HG03565 (cell line): Measurements from ENCODE around the gene OR10H1.
"Not testable (repeated sequence)": the region's sequence is repeated elsewhere in the genome, so short reads cannot be mapped to it uniquely, and the experiment has no call there.

Experiments used
- ATAC-seq: cut with Tn5 transposase; IDR thresholded peaks from one replicate; pipeline ENCODE4 v1.9.1; 2021; ENCODE audit warnings: mild to moderate bottlenecking, moderate library complexity; ENCODE audit not compliant: unreplicated experiment

The OR10H1 gene

DNA sequence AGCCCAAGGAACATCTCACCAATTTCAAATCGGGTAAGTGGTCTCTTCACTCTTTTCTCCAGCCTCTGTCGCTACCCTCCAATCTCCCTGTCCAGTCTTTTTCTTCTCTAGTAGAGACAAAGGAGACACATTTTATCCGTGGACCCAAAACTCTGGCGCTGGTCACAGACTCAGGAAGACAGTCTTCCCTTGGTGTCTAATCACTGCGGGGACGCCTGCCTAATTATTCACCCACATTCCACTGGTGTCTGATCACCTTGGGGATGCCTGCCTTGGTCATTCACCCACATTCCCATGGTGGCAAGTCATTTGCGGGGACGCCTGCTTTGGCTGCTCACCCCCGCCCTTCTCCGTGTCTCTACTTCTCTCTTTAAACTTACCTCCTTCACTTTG, 13.8 kb upstream of the OR10H1 start:
- no peak for ATAC-seq

DNA sequence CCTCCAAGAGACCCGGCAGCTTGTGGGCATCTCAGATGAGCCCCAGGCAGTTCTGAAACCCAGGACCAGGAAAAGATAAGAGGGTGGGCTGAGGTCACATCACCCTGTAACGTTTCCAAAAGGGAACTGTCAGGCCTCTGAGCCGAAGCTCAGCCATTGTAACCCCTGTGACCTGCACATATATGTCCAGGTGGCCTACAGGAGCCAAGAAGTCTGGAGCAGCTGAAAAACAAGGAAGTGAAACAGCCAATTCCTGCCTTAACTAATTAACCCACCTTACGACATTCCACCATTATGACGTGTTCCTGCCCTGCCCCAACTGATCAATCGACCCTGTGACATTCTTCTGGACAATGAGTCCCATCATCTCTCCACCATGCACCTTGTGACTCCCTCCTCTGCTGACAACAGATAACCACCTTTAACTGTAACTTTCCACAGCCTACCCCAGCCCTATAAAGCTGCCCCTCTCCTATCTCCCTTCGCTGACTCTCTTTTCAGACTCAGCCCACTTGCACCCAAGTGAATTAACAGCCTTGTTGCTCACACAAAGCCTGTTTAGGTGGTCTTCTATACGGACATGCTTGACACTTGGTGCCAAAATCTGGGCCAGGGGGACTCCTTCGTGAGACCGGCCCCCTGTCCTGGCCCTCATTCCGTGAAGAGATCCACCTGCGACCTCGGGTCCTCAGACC, 13.3 kb upstream of the OR10H1 start:
- ATAC-seq, result not testable (repeated sequence)

DNA sequence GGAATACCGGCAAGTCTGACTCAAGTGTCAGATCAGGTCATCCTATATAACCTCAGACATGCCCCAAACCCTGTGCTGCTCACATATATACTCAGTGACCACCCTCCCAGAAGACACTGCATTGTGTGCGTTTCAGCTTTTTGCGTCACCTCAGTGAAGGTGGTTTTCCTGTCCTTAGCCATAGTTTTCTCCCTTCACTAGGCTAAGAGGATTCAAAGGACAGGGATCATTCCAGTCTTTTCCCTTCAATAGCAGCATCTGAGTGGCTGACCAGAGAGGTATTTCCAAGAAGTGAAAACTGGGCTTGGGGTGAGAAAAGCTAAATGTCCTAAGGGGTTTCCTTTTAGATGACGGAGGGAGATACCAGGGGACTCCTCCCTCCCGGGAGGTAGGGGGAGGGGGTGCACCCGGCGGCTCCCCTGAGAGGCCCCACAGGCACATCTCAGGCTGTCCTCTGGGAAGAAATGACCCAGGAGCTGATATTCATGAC, 12.7 kb upstream of the OR10H1 start:
- no peak for ATAC-seq

DNA sequence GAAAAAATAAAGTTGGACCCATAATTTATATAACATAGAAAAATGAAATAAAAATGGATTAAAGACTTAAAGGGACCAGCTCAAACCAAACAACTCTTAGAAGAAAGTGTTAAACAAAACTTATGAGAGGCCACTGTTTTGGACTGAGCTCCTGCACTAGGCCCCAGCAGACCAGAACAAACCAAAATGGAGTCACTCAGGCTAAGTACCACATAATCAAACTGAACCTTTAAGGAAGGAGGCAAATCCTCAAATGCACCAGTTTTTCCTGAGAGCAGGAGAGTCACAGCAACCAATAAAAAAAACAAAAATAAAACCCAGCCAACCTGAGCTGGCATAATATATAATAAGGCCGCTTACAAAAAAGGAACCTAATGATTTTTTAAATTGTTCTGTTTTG, 10.3 kb upstream of the OR10H1 start:
- no peak for ATAC-seq

DNA sequence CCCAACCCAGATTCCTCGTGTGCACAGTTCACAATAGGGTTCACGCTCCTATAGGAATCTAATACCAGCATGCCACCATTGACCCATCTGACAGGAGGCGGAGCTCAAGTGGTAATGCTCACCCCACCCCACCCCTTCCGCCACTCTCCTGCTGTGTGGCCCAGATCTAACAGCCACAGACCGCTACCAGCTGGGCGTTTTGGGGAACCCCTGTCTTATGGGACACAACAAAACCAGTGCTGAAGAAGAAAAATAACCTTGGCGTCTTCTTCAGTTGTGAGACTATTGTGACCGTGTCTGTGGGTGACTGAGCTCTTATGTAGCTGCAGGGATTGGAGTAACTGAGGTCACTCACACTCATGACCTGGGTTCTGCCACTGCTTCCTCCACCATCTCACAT, 5.2 kb upstream of the OR10H1 start:
- no peak for ATAC-seq

DNA sequence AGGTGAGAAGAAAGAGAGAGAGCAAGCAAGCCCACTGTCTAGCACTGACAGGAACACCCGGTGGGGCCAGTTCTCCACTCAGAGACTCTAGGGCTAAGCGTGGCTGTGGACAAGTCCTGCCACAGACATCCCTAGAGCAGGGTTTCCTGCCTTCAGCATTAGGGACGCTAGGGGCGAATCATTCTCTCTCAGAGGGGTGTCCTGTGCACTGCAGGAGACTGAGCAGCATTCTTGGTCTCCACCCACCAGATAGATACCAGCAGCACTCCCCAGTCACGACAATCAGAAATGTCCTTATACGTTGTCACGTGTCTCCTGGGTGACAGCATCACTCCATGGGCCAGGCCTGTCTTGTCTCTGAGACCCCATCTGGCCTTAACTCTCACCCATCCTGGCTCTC, 1.5 kb downstream of the OR10H1 start:
- no peak for ATAC-seq

DNA sequence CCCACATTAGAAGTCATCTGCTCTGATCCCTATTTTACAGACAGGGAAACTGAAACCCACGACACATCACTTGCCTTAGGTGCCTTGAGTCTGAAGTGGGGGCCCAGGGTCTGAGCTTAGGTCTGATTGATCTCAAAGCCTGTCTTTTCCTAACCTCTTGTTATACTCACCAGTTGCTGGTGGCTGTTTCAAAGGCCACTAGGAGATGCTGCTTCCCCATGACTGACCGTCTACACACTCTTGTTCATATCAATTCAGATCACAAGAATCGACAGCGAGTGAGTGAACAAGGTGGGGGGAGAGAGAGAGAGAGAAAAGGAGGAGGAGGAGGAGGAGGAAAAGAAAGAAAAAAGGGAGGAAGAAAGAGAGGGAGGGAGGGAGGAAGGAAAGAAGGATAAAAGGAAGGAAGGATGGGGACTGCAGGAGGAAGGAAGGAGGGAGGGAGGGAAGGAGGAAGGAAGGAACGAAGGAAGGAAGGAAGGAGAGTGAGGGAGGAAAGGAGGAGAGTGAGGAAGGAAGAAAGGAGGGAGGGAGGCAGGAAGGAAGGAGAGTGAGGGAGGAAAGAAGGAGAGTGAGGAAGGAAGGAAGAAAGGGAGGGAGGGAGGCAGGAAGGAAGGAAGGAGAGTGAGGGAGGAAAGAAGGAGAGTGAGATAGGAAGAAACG, 3.3 kb downstream of the OR10H1 start:
- ATAC-seq, result no peak

DNA sequence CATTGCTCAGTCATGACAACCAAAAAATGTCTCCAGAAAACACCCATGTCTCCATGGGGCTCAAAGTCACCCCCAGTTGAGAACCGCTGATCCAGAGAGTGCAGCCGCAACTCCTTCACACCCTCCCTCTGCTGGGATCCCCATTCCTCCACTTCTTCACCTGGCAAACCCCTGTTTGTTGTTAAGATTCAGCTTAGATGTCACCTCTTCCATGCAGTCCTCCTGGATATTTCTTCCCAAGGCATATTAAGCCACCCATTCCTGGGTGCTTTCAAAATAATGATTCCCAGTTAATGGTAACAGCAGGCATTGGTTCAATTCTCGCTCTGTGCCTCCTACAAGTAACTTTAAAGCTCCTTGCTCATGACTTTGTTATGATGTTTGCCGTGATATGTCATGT, 4.0 kb downstream of the OR10H1 start:
- ATAC-seq, result no peak

DNA sequence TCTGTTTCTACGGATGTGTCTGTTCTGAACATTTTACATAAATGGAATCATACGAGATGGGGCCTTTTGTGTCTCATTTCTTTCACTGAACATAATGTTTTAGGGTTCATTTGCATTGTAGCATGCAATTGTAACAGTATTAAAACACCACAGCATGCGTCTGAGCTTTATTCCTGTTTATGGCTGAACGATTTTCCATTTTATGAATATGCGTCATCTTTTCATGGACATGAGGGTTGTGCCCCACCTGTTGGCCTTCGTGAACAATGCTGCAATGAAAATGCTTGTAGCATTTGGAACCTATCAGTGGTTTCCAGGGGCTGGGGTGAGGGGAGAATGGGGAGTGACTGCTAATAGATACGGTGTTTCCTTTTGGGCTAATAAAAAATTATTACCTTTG, 5.1 kb downstream of the OR10H1 start:
- ATAC-seq, result no peak

DNA sequence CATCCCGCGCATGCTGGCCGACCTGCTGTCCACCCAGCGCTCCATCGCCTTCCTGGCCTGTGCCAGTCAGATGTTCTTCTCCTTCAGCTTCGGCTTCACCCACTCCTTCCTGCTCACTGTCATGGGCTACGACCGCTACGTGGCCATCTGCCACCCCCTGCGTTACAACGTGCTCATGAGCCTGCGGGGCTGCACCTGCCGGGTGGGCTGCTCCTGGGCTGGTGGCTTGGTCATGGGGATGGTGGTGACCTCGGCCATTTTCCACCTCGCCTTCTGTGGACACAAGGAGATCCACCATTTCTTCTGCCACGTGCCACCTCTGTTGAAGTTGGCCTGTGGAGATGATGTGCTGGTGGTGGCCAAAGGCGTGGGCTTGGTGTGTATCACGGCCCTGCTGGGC, 21.2 kb downstream of the OR10H1 start:
- not testable (repeated sequence) for ATAC-seq

DNA sequence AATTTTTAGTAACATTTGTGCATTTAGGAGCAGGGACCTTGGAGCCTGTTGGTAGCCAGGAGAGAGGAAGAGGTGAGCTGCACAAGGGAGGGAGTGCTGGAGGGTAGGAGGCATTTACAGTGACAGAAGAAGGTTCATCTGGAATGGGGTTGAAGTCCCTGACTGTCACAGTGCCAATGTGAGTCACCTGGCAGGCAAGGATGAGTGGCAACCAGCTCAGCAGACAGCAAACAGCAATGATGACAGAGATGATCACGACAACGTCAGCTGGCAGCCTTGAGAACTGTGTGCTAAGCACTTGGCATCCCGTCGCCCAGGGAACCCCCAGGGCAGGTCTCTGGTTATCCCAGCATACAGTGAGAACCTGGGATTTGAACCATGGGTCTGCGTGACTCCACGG, 25.4 kb downstream of the OR10H1 start:
- ATAC-seq, result no peak

DNA sequence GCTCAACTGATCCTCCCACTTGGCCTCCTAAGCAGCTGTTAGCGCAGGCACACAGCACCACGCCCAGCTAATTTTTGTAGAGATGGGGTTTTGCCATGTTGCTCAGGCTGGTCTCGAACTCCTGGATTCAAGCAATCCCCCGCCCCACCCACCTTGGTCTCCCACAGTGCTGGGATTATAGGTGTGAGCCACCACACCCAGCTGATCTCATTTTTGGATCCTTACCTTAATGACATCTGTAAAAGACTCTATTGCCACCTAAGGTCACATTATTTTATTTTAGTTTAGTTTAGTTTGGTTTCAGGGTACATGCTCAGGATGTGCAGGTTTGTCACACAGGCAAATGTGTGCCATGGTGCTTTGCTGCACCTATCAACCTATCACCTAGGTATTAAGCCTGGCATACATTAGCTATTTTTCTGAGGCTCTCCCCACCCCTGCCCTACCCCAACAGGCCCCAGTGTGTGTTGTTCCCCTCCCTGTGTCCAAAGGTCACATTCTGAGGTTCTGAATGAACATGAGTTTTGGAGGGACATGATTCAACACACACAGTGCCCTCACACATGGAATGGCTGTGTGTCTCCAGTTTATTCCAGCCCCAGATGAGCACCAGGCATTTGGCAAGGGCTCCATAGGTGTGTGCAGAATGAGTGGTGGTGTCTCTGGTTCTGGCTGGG, 26.7 kb downstream of the OR10H1 start:
- no peak for ATAC-seq

DNA sequence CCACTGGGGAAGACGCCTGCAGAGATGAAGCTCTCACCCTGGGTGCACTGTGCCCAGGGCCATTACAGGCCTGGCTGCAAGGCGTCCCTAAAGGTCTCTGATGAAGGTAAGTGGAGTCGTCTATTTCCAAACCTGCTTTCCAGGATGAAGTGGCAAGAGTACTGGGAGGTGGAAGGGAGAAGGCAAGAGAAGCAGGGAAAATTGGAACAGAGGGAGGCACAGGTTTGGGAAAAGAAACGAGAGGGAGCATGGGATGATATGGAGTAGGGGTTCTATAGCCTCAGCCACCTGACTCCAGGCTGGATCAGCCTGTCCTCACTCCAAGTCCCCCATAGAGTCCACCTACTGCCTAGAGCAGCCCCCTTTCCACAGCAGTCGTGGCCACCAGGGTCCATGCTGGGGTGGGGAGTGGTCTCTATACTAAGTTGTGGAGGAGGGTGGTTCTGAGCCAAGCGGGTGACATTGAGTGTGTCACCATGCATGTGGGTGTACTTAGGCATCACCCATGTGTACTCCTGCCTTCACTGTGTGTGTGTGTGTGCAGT, 27.8 kb downstream of the OR10H1 start, which contains the start of gene OR10H5:
OR10H5 (plus strand) TSS at position 51 of the 545 bp plus-strand sequence. CDS start 6,388 bp downstream, outside the sequence.
- no peak for ATAC-seq

DNA sequence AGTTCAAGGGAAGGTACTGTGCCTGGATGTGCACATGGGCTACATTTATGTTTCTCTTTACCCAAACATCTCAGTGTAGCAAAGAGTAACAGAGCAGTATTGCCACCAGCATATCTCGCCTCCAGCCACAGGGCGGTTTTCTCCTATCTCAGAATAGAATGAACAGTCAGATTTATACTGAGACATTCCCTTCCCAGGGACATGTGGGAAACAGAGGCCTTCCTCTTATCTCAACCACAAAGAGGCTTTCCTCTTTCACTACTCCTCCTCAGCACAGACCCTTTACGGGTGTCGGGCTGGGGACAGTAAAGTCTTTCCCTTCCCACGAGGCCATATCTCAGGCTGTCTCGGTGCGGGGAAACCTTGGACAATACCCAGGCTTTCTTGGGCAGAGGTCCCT, 32.6 kb downstream of the OR10H1 start:
- ATAC-seq, result not testable (repeated sequence)

DNA sequence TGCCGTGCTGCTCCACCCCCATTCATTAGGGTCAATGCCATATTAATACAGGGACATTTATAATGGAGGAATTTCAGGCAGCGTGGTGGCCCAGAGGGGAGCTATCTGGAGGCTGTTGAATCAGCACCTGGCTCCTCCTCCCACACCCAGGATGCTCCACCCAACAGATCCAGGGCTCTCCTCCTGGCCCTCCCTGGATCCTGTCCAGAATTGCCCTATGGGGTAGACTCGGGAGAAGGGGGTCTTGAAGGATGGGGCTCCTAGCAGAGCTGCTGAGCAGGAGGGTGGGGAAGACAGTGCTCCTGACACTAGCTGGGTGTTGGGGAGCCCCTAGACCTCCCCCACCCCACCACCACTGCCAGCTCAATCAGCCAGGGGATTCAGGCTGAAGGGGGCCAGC, 33.3 kb downstream of the OR10H1 start:
- no peak for ATAC-seq

DNA sequence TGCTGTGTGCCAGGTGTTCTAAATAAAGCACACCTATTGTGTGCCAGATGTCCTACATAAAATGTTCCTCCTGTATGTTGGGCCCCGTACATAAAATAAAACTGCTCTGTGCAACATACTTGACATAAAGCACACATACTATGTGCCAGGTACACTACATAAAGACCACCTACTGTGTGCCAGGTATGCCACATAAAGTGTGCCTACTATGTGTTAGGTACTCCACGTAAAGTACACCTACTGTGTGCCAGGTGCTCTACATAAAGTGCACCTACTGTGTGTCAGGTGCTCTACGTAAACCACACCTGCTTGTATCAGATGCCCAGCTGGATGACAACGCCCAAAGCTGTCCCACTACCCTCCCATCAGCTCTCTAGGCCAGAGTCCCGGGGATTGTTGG, 33.8 kb downstream of the OR10H1 start:
- no peak for ATAC-seq

DNA sequence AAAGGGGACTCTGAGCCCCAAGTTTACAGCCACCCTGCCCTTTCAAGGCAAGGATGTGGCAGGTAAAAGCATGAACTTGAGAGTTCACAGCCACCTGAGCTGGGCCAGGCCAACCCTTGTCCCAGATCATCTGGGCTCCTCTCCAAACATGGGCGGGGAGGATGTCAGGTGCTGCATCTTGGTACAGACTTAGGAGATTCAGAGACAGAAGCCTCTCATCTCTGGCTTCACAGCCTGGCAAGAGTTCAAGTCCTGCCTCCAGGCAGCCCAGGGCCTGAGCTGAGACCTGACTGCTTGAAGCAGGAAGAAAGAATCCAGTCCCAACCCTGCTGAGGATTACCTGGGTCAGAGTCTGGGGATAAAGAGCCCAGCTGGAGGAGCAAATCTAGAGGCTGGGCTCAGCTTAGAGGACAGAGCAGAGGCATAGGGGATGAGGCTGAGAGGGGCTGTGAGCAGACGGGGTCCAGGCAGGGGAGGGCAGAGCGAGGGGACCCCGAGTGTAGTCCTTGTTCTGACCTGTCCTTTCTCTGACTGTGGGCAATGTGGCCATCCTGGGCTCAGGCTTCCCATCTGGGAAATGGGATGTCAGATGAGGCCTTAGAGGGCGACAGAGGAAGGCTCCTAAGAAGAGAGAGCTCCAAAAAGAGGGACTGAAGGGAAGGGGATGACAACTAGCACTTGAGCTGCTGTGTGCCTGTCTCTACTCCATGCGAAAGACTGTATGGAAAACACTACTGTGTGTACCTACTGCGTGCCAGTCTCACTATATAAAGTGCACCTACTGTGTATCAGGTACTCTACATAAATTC, 34.6 kb downstream of the OR10H1 start:
- ATAC-seq, result no peak

DNA sequence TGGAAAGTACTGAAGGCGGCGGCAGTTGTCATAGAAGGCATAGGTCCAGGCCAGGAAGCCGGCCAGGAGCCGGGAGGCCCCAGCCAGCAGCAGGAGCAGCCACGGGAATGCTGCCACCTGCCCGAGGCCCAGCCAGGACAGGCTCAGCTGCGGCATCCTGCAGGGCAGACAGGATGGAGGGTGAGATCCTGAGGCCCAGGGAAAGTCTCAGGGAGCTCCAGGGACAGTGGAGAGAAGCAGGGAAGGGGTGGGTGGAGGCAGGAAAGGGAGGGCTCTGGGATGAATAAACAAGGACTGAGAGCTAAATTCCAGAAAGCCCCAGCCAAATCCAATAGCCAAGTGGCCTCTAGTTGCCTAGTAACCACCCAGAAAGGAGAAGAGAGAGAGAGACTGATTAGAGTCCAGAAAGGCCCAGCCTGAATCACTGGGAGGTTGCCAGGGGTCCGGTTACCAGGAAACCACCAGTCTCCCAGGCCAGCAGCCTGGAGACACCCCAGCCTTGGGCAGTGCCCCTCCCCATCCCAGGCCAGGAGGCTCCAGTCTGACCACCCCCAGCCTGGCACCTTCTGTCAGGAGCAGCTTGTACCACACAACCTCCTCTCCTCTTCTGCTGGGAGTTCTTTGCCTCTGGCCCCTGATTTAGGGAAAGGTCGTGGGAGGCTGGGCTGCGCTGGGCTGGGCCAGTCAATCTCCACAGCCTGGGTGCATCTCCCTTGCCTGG, 35.5 kb downstream of the OR10H1 start:
- no peak for ATAC-seq

DNA sequence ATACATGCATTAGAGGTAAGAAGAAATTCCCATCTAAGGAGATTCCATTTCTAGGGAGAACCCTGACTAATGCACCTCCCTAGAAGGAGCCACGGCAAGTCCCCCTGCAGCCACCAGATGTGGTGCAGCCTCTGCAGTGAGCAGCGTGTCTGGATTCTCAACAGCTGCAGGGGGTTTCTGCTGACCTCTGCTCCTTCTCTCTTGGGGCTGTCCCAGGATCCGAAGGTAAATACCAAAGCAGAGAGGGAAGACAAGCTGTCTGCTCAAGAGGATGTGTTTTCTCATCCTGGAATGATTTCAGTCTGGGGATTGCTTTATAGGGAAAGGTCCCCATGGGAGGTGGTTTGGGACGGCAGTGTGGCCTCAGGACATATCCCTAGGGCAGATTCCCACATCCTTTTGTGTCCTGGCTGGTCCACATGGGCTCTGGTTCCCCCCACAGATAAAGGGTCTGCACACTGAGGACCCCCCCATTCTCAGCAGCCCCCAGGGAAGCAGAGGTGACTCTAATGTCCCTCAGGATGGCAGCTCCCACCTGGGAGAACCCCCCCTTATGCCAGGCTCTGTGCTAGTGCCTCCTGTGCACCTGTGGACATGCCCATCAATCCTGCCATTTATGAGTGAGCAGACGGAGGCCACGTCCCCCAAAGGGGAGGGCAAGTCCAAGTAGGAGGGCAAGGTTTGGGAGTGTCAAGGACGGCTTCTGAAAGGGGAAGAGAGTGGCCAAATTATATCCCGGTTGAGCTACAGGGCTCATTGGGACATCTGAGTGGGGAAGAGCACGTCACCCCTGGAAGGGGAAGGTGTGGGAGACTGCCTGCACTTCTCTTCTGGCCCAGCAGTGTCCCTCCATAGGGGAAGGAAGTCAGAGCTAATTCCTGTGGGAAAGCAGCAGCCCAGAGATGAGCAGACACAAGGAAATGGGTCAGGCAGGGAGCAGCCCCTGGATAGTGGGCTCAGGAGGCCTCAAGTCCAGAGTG, 38.2 kb downstream of the OR10H1 start:
- ATAC-seq, result no peak
